ENCODE results near the gene ALKBH7.
"Not testable (repeated sequence)": the region's sequence is repeated elsewhere in the genome, so short reads cannot be mapped to it uniquely, and the experiment has no call there.

The ALKBH7 gene, protein sequence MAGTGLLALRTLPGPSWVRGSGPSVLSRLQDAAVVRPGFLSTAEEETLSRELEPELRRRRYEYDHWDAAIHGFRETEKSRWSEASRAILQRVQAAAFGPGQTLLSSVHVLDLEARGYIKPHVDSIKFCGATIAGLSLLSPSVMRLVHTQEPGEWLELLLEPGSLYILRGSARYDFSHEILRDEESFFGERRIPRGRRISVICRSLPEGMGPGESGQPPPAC

GRCh38 chr19:6372594-6373095 is at the start of gene ALKBH7:
TSS of gene ALKBH7 (plus strand) at chr19:6372794. CDS start at chr19:6372821, 27 bp downstream.
- Mint-ChIP-seq H3K4me3 (peak within 1 kb of the TSS; percentile 88), H3K9me3 (ENCODE audit: low read depth) (no peaks in the 10 kb centered on the region), H3K36me3 (no peaks in the 10 kb centered on the region), H3K27me3 (no peaks in the 10 kb centered on the region), H3K27ac (peak within 1 kb of the TSS; percentile 92), H3K4me1 (ENCODE audit: low read depth) (peaks cover 11% of the 10 kb centered on the region)

DNA sequence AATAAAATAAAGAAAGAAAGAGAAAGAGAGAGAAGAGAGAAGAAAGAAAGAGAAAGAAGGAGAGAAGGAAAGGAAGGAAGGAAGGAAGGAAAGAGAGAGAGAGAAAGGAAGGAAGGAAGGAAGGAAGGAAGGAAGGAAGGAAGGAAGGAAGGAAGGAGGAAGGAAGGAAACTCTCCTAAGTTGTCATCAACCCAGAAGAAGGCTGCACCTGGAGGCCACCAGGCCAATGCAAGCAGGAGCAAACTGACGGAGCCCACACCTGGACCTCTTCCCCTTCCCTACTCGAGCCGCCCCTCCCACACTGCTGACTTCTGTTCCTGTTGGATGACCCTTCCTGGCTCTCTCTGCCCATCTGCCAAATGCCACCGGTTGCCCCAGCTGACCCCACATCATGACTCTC is 47.8 kb upstream of the ALKBH7 start:
- Mint-ChIP-seq H3K36me3 (peaks cover 3% of the 10 kb centered on the region), H3K4me1 (ENCODE audit: low read depth) (peaks cover 3% of the 10 kb centered on the region), H3K4me3 (no peak overlapping the region), H3K27ac (no peak overlapping the region), H3K27me3 (no peaks in the 10 kb centered on the region), H3K9me3 (ENCODE audit: low read depth) (no peaks in the 10 kb centered on the region)

DNA sequence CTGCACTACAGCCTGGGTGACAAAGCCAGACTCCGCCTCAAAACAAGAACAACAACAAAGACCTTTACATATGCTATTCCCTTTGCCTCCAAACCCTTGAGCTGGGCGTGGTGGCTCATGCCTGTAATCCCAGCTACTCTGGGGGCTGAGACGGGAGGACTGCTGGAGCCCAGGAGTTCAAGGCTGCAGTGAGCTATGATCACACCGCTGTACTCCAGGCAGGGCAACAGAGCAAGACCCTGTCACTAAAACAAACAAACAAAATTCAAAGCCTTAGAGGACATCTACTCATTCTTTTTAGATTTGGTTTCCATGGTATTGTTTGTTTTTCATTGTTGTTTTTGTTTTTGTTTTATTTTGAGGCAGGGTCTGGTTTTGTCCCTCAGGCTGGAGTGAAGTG is 47.0 kb upstream of the ALKBH7 start:
- peaks cover 3% of the 10 kb centered on the region for H3K36me3 Mint-ChIP-seq
- no peak overlapping the region for H3K27ac Mint-ChIP-seq
- H3K4me1 Mint-ChIP-seq (ENCODE audit: low read depth), result peaks cover 3% of the 10 kb centered on the region
- H3K9me3 Mint-ChIP-seq (ENCODE audit: low read depth), result no peaks in the 10 kb centered on the region
- H3K4me3 Mint-ChIP-seq, result no peak overlapping the region
- H3K27me3 Mint-ChIP-seq, result no peaks in the 10 kb centered on the region

DNA sequence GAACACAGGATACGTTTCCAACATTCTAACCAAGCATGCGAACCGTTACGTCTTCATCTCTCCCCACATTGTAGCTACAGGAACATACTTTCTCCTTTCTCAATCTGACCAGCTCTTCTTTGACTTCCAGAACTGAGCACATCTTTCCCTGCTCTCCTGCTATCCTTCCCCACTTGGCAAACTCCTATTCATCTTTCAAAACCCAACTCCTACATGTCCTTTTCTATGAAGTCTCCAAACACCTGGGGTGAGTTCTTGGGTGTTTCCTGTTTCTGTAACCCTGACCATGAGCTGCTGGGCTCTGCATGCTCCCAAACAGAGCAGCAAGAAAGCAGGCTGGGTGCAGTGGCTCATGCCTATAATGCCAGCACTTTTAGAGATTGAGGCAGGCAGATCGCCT is 45.8 kb upstream of the ALKBH7 start:
- no peaks in the 10 kb centered on the region for H3K27me3 Mint-ChIP-seq
- H3K36me3 Mint-ChIP-seq, result peaks cover 3% of the 10 kb centered on the region
- peaks cover 3% of the 10 kb centered on the region for H3K4me1 Mint-ChIP-seq (ENCODE audit: low read depth)
- no peak overlapping the region for H3K27ac Mint-ChIP-seq
- no peaks in the 10 kb centered on the region for H3K9me3 Mint-ChIP-seq (ENCODE audit: low read depth)
- no peak overlapping the region for H3K4me3 Mint-ChIP-seq

DNA sequence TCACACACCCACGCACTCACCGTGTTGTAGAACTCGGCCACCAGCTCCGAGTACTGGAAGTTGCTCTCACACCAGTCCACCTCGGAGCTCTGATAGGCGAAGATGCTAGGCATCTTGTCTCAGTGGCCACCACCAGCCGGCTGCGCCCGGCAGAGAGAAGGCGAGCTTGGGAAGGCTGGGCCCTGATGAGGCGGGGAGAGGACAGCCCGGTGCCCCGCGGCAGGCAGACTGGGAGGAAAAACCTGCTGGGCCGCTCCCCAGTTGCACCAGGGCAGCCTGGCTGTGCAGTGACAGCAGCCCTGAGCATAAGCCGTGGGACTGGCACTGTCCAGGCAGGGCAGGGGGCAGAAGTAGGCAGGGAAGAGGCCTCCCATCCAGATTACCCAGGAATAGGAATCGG is 39.2 kb upstream of the ALKBH7 start, which contains the start of gene ACER1:
TSS of gene ACER1 (minus strand) at position 174 of the 400 bp plus-strand sequence. CDS start at position 113, 61 bp downstream.
- Mint-ChIP-seq H3K27me3 (no peaks in the 10 kb centered on the region), H3K4me1 (ENCODE audit: low read depth) (no peaks in the 10 kb centered on the region), H3K4me3 (no peak within 1 kb of the TSS), H3K9me3 (ENCODE audit: low read depth) (no peaks in the 10 kb centered on the region), H3K36me3 (no peaks in the 10 kb centered on the region), H3K27ac (no peak within 1 kb of the TSS)

DNA sequence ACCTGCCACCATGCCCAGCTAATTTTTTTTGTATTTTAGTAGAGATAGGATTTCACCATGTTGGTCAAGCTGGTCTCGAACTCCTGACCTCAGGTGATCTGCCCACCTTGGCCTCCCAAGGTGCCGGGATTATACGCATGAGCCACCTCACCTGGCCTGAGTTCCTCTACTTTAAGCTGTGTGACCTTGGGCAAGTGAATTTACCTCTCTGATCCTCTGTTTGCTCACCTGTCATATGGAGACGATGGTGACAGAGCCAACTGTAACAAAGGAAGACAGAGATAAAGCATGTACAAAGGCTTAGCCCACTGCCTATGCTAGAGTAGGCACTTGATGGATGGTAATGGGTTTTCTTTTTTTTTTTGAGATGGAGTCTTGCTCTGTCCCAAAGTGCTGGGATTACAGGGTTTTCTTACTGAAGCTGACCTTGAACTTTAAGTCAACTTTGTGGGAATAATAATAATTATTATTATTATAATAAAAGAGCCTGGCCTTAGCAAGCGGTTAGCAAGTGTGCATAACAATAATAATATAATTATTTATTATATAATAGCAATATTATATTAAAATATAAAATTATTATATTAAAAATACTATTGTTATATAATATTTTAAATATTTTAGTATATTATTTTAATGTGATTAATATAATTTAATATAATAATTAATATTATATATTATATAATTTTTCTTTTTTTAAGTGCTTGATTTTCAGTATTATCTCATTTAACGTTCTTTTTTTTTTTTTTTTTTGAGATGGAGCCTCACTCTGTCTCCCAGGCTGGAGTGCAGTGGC is 37.9 kb upstream of the ALKBH7 start:
- Mint-ChIP-seq H3K9me3 (ENCODE audit: low read depth) (no peaks in the 10 kb centered on the region), H3K4me1 (ENCODE audit: low read depth) (no peaks in the 10 kb centered on the region), H3K27me3 (no peaks in the 10 kb centered on the region)

GRCh38 chr19:6340493-6341201 is 31.9 kb upstream of the ALKBH7 start:
- Mint-ChIP-seq H3K4me1 (ENCODE audit: low read depth) (peaks cover 4% of the 10 kb centered on the region), H3K4me3 (no peak overlapping the region), H3K27ac (no peak overlapping the region), H3K27me3 (no peaks in the 10 kb centered on the region), H3K36me3 (peaks cover 3% of the 10 kb centered on the region), H3K9me3 (ENCODE audit: low read depth) (no peaks in the 10 kb centered on the region)

More for the DNA sequence above, 37.9 kb upstream of the ALKBH7 start:
- Mint-ChIP-seq H3K4me3 (no peak overlapping the region), H3K27ac (no peak overlapping the region), H3K36me3 (no peaks in the 10 kb centered on the region)

DNA sequence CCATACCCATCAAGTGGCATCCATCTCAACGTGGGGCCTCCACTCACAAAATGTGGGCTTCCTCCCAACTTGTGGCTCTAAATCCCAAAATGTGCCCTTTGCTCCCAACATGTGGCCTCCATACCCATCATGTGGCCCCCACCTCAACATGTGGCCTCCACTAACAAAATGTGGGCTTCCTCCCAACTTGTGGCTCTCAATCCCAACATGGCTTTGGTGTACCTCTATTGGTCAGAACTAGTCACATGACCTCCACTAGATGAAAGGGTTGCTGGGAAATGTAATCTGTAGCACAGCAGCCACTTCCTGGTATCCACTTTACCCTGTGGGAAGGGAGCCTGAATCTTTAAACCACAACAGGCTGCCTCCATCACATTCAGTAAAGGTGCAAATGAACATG is 29.1 kb upstream of the ALKBH7 start:
- Mint-ChIP-seq H3K4me3 (no peak overlapping the region), H3K36me3 (peaks cover 5% of the 10 kb centered on the region), H3K27me3 (no peaks in the 10 kb centered on the region), H3K4me1 (ENCODE audit: low read depth) (peaks cover 4% of the 10 kb centered on the region), H3K9me3 (ENCODE audit: low read depth) (no peaks in the 10 kb centered on the region), H3K27ac (no peak overlapping the region)

GRCh38 chr19:6349271-6349670 is 23.3 kb upstream of the ALKBH7 start:
- not testable (repeated sequence) for H3K27me3 Mint-ChIP-seq; H3K9me3 Mint-ChIP-seq (ENCODE audit: low read depth); H3K27ac Mint-ChIP-seq; H3K4me1 Mint-ChIP-seq (ENCODE audit: low read depth); H3K36me3 Mint-ChIP-seq; H3K4me3 Mint-ChIP-seq

DNA sequence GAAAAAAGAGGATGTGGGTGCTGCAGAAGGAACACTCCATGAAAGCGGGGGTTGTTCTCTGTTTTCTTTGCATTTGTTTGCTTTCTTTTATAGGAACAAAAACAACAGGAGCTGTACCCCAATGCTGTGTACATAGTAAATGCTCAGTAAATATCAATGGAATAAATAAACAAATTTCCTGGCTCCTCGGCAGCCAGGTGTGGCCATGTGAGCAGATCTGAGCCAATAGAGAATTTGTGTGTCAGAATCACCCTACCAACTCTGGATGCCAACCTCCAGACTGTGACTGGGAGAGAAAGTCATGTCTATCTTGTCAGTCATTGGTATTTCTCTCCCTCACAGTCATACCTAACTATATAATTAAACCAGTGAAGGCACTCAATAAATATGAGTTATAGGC is 21.9 kb upstream of the ALKBH7 start:
- Mint-ChIP-seq H3K36me3 (peaks cover 9% of the 10 kb centered on the region), H3K4me1 (ENCODE audit: low read depth) (no peaks in the 10 kb centered on the region), H3K27ac (no peak overlapping the region), H3K9me3 (ENCODE audit: low read depth) (no peaks in the 10 kb centered on the region), H3K4me3 (no peak overlapping the region), H3K27me3 (no peaks in the 10 kb centered on the region)

GRCh38 chr19:6352381-6353165 is 20.0 kb upstream of the ALKBH7 start:
- Mint-ChIP-seq H3K4me3 (no peak overlapping the region), H3K36me3 (peaks cover 7% of the 10 kb centered on the region), H3K4me1 (ENCODE audit: low read depth) (no peaks in the 10 kb centered on the region), H3K9me3 (ENCODE audit: low read depth) (no peaks in the 10 kb centered on the region), H3K27ac (no peak overlapping the region), H3K27me3 (no peaks in the 10 kb centered on the region)

GRCh38 chr19:6354098-6354674 is 18.4 kb upstream of the ALKBH7 start:
- Mint-ChIP-seq H3K4me1 (ENCODE audit: low read depth) (no peaks in the 10 kb centered on the region), H3K27me3 (no peaks in the 10 kb centered on the region), H3K9me3 (ENCODE audit: low read depth) (no peaks in the 10 kb centered on the region), H3K27ac (no peak overlapping the region), H3K4me3 (no peak overlapping the region), H3K36me3 (peaks cover 7% of the 10 kb centered on the region)

DNA sequence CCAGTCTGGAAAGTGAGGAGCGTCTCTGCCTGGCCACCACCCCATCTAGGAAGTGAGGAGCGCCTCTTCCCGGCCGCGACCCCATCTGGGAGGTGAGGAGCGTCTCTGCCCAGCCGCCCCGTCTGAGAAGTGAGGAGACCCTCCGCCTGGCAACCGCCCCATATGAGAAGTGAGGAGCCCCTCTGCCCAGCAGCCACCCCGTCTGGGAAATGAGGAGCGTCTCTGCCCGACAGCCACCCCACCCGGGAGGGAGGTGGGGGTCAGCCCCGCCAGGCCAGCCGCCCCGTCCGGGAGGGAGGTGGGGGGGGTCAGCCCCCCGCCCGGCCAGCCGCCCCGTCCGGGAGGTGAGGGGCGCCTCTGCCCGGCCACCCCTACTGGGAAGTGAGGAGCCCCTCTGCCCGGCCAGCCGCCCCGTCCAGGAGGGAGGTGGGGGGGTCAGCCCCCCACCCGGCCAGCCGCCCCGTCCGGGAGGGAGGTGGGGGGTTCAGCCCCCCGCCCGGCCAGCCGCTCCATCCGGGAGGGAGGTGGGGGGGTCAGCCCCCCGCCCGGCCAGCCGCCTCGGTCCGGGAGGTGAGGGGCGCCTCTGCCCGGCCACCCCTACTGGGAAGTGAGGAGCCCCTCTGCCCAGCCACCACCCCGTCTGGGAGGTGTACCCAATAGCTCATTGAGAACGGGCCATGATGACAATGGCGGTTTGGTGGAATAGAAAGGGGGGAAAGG is 17.1 kb upstream of the ALKBH7 start:
- not testable (repeated sequence) for H3K27me3 Mint-ChIP-seq; H3K4me3 Mint-ChIP-seq; H3K36me3 Mint-ChIP-seq; H3K4me1 Mint-ChIP-seq (ENCODE audit: low read depth); H3K9me3 Mint-ChIP-seq (ENCODE audit: low read depth); H3K27ac Mint-ChIP-seq

- peaks cover 4% of the 10 kb centered on the region for H3K4me1 Mint-ChIP-seq (ENCODE audit: low read depth)
- H3K36me3 Mint-ChIP-seq, result peaks cover 4% of the 10 kb centered on the region
- H3K9me3 Mint-ChIP-seq (ENCODE audit: low read depth), result no peaks in the 10 kb centered on the region
- H3K4me3 Mint-ChIP-seq, result no peak overlapping the region
- no peak overlapping the region for H3K27ac Mint-ChIP-seq
- H3K27me3 Mint-ChIP-seq, result no peaks in the 10 kb centered on the region
Observed at GRCh38 chr19:6357174-6357573, 15.4 kb upstream of the ALKBH7 start.

Data from activated naive CD8-positive, alpha-beta T cell (primary cell).